ENCODE results near the gene SBNO1.
"Not testable (repeated sequence)": the region's sequence is repeated elsewhere in the genome, so short reads cannot be mapped to it uniquely, and the experiment has no call there.

SBNO1 gene

GRCh38 chr12:123270214-123271000, 94.2 kb downstream of the SBNO1 start:
- peak; percentile 46 for DNase-seq (ENCODE audit: low spot score)

- DNase-seq (ENCODE audit: low spot score), result no peak
These were observed 94.8 kb downstream of the SBNO1 start for GRCh38 chr12:123269896-123270213.

DNA sequence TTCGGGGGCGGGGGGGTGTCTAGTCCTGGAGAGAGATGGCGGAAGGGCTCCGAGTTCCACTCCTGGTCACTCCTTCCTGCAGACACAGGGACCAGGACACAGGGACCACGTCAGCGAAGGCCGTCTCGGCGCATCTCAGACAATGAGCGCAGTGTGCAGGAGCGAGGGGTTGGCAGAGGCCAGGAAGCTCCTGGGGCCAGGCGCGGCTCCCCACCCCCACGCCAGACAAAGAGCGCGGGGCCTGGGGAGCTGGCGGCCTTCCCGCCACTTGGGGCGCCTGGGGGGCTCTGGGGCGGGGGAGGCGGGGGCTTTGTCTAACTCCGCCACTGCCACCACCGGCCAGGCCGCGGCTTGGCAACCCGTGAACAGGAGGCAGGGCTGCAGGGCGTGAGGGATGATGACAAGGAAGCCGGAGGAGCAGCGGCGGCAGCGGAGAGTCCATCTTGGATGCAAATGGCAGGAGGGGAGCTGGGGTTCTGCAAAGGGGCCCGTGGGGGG, 95.2 kb downstream of the SBNO1 start:
- DNase-seq (ENCODE audit: low spot score), result no peak

DNA sequence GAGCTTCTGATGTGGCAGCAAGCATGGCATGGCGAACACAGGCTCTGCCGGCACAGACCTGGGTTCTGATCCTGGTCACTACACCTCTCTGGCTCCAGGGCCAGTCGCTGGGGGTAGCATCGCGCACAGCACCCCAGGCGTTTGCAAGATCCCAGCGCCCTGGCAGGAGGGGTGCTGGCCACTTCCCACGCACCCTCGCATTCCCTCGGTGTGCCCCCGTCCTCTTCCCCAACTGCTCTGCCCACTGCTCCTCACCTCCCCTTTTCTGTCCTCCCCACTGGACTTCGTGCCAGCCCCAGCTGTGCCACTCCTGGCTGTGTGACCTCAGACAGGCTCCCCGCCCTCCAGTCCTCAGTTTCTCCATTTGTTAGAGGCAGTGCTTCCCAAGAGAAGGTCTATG, 95.8 kb downstream of the SBNO1 start:
- no peak for DNase-seq (ENCODE audit: low spot score)

- no peak for DNase-seq (ENCODE audit: low spot score)
These were observed 96.4 kb downstream of the SBNO1 start for GRCh38 chr12:123267991-123268843.

DNA sequence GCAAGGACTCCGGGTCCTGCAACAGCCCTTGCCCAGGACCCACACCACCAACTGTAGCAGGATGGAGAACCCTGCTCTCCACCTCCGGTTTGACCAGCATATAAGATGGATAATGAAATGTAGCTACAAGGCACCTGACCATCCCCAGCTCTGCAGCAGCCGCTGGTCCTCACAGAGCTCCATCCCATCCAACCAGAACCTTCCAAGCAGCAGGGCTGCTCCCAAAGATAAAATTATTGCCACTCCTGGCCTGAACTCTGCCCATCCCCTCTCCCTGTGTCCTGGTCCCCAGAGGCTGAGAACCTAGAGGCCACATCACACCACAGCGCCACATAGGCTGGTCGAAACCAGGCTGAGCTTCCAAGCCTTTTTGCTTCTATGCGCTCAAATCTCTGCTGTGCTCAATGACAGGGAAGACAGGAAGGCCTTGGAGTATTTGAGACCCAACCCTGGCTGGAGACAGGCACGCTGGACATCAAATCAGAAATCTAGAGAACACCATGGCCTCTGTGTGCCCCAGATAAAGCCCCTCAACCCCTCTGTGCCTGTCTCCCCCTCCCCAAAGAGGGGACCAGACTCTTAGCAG, 97.2 kb downstream of the SBNO1 start:
- no peak for DNase-seq (ENCODE audit: low spot score)

GRCh38 chr12:123266679-123267277, 97.9 kb downstream of the SBNO1 start:
- no peak for DNase-seq (ENCODE audit: low spot score)

- DNase-seq (ENCODE audit: low spot score), result no peak
These were observed 98.6 kb downstream of the SBNO1 start for GRCh38 chr12:123265851-123266678.

DNA sequence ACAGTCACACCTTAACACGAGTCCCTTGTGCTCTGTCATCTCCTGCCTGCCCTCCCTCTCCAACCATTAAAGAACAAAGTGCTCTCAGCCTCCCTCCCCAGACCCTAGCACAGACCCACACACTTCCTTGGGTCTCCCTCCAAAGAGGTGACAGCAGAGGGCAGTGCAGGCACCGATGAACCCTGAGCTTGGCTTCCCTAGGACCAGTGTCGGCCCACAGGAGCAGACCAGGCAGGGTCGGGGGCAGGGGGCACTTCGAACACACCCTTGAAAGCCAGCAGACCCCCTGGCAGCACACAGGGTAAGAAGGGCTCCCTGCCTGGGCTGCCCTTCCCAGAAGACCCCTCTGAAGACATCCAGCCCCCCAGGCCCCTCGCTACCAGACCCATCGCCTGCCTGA, 100.0 kb downstream of the SBNO1 start:
- DNase-seq (ENCODE audit: low spot score), result no peak

- DNase-seq (ENCODE audit: low spot score), result no peak
These were observed 101.3 kb downstream of the SBNO1 start for GRCh38 chr12:123263196-123263817.

GRCh38 chr12:123261196-123261595, 103.5 kb downstream of the SBNO1 start:
- DNase-seq (ENCODE audit: low spot score), result no peak

DNA sequence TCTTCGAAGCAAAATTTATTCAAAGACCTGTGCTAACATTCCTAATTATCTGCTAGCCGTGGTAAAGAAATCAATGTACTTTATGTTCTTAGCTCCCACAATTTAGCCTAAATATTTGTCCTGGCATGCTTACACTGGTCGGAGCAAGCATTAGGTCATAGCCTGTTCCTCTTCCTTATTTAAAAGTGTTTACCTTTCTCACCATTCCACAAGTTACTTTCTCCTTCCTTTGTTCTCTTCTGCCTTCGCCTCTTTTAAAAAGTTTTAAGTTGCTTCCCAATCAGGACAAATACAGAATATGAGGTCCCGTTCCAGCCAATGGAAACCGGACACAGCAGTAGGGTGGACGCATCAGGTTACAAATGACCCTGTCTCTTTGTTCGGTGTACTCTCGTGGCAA, 104.6 kb downstream of the SBNO1 start:
- DNase-seq (ENCODE audit: low spot score), result no peak

DNA sequence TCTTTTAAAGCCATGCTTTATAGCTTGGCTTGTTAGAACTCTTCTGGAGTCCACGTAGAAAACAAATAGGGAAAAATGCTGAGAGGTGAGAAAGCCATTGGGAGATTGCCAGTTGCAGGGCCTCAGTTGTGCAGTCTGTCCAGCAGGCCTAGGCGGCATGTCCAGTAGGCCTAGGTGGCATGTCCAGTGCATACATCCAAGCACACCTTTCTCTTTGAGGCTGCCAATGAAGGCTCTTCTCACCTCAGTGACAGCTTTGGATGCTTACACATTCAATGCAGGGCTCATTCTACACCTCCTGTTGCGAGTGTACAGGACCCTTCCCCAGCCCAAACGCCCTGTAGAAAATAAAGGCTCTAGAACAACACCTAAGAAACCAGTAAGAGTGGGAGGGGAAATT, 106.1 kb downstream of the SBNO1 start:
- DNase-seq (ENCODE audit: low spot score), result no peak

DNA sequence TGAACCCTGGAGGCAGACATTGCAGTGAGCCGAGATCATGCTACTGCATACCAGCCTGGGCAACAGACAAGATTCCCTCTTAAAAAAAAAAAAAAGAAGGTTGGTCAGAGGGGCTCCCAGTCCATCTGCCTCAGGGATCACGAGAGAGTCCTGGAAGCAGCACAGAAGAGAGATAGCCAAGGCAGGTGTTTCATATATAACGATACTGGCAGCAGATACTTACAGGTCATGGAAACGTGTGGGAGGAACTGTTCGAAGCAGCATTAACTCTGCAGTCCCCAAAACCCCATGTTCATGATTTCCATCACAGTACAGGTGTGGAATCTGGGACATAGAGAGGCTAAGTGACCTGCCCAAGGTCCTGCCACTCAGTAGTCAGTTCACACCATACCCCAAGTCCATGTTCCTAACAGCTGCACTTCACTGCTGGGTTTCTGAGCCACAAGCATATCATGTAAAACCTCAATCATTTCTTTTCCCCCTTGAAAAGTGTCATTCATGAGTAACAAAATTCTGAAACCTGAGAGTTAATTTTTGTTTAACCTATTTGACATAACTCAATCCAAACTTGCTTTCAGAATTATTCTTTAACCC, 109.7 kb downstream of the SBNO1 start:
- no peak for DNase-seq (ENCODE audit: low spot score)

DNA sequence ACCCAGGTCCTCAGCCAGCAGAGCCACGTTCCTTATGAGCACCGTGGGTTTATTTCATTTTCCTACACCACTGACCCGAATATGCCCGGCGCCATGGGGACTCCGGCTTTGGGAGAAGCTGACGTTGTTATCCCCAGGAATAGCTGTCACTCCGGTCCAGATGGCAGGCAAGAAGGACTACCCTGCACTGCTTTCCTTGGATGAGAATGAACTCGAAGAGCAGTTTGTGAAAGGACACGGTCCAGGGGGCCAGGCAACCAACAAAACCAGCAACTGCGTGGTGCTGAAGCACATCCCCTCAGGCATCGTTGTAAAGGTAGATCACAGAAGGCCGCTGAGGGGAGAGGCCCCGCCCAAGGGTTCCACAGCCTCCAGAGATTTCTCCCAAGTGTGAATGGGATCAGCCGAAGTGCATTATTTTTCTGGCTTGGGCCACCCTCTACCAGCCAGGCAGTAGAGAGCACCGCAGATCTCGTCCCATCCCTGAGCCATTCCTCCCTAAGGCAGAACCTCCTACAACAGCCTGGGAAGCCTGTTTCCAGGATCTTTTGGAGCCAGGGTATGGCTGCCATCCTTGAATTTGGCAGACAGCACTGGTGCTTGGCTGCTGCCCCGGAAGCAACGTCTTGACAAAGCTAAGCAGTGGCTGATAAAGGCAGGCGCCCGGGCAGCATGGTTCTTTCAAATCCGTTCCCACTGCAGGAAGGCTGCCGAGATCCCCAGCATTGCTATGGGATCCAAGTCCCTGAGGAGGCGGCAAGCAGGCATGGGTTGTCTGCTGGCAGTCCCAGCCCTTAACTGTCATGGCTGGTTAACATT, 110.8 kb downstream of the SBNO1 start:
- DNase-seq (ENCODE audit: low spot score), result no peak

GRCh38 chr12:123252365-123252764, 112.3 kb downstream of the SBNO1 start:
- not testable (repeated sequence) for DNase-seq (ENCODE audit: low spot score)

DNA sequence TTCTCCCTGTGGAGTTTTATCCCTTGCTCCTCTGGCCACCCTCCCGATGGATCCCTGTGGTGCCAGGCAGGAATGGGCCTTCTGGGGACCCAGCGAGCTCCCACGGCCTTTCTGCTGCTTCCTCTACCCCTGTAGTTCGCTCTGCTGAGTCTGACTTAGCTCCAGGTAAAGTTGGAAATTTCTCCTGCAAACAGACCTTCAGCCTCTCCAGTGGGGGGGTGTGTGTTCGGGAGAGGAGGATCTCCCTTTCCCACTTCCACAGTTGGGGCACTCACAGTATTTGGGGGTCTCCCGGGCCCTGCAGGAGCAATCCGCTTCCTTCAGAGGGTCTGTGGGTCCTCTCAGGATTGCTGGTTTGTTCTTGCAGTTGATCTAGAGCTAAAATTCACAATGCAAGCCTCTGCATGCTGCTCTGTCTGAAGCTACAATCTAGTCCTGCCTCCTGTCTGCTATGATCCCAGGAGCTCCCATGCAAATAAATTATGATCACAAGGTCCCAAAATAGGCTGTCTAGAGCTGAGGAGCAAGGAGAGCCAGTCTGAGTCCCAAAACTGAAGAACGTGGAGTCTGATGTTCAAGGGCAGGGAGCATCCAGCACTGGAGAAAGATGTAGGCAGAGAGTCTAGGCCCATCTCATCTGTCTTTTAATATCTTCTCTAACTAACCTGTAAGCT, 113.1 kb downstream of the SBNO1 start:
- DNase-seq (ENCODE audit: low spot score), result no peak

DNA sequence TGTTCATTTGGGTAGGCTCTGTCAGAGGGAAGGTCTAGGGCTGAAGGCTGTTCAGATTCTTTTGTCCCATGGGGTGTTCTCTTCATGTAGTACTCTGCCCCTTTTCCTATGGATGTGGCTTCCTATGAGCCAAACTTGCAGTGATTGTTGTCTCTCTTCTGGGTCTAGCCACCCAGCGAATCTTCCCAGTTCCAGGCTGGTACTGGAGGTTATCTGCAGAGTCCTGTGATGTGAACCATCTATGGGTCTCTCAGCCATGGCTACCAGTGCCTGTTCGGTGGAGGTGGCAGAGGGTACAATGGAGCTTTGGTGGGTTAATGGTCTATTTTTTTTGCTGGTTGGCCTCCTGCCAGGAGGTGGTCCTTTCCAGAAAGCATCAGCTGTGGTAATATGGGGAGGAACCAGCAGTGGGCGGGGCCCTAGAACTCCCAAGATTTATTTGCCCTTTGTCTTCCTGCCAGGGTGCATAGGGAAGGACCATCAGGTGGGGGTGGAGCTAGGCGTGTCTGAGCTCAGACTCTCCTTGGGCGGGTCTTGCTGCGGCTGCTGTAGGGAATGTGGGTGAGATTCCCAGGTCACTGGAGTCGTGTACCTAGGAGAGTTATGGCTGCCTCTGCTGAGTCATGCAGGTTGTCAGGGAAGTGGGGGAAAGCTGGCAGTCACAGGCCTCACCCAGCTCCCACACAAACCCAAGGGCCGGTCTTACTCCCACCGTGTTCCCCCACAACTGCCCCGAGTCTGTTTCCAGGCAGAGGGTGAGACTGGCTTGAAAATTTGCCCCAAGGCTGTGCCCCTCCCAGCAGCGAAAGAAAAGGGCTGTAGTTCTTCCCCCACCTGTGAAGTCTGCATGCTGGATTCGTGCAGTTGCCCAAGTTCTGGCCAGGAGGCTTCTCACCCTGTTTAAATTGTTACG, 113.9 kb downstream of the SBNO1 start:
- DNase-seq (ENCODE audit: low spot score), result no peak
